Stimulated activated CD8-positive, alpha-beta memory T cell treated with anti-CD3 and anti-CD28 coated beads, Interleukin-4, amount 100 ng/mL, for 24 hours (primary cell): ENCODE data around the gene DDX51.
"Not testable (repeated sequence)": the region's sequence is repeated elsewhere in the genome, so short reads cannot be mapped to it uniquely, and the experiment has no call there.

ENCODE experiments used
- DNase-seq: peaks from one replicate; pipeline ENCODE4 v3.0.0-alpha.2; 2020; ENCODE audit warnings: low read depth

The DDX51 gene

GRCh38 chr12:132114667-132115066 lies 29.5 kb downstream of the DDX51 start:
- DNase-seq = no peak

DNA sequence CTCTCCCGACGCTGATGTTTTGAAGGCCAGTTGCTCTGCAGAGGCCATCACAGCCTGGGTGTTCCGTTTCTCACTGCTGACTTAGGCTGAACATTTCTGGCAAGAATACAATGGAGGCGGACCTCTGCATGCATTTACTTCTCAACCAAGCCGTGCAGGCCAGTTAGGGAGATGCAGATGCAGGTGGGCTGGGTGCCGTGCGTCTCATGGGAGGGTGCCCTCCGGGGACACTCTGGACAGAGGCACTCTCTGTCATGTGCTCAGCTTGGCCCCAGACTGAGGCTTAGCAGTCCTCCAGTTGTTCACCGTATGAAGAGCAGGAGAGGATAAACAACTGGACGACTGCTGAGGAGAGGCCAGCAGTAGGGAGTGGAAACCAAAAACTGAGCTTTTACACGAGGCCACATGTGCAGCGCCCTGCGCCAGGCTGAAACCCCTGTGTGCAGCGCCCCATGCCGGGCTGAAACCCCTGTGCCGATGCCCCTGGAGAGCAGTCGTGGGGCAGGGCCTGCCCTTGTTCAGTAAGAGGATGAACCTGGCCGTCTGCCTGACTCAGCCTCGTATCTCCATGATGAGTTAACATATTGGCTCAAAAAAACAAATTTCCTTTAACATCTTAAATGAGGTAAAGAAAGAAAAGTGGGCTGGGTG lies 32.3 kb downstream of the DDX51 start:
- no peak for DNase-seq

GRCh38 chr12:132110677-132111076 lies 33.4 kb downstream of the DDX51 start:
- DNase-seq = no peak

- no peak for DNase-seq
These were observed 34.4 kb downstream of the DDX51 start for GRCh38 chr12:132109741-132110140.

GRCh38 chr12:132108211-132108832 lies 35.8 kb downstream of the DDX51 start:
- DNase-seq = no peak

DNA sequence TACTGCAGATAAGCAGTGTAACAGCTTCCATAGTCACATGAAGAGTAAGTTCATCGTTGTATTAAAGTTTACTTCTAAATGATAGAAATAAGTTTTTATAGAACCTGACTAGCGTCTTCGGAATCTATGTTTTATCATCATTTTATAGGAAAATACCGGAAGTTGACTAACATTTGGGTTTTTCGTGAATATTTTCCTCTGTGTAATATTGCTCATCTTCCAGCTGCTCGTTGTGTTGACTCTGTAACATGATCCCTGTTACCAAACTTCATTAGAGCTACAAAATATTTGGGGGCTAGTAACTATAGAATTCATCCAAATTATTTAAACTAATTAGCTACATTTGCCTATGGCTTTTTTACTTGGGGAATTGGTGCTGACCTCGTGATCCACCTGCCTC lies 37.2 kb downstream of the DDX51 start:
- DNase-seq = no peak

- no peak for DNase-seq
These were observed 38.7 kb downstream of the DDX51 start for GRCh38 chr12:132105467-132105866.

- no peak for DNase-seq
These were observed 40.4 kb downstream of the DDX51 start for GRCh38 chr12:132103542-132104308.

DNA sequence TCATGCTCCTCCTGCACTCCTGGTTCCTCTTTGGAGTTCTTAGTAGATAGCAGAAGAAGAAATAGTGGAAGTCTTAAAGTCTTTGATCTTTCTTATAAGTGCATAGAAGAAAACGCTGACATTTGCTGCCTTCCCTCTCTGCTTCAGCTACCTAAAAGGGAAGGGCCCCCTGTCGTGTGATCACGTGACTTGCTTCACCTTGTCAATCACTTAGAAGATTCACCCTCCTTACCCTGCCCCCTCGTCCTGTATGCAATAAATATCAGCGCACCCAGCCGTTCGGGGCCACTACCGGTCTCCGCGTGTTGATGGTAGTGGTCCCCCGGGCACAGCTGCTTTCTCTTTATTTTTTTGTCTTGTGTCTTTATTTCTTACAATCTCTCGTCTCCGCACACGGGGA lies 41.0 kb downstream of the DDX51 start:
- DNase-seq = not testable (repeated sequence)

DNA sequence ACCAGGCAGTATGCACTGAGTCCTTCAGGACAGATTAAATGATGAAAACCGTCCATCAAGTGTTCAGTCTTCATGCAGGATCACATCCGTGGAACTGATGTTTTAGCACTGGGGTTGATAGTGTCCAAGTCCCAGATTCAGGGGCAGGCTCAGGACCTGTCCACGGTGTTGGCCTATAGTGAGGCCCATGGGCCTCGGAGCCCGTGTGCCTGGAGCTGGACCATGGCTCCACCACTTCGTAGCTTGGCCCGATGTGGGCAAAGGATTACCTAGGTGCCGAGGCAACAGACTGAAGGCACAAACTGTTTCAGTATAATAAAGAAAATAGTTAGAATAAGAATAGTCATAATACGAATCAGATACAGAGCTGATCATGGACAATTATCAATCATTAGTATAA lies 41.8 kb downstream of the DDX51 start:
- no peak for DNase-seq

DNA sequence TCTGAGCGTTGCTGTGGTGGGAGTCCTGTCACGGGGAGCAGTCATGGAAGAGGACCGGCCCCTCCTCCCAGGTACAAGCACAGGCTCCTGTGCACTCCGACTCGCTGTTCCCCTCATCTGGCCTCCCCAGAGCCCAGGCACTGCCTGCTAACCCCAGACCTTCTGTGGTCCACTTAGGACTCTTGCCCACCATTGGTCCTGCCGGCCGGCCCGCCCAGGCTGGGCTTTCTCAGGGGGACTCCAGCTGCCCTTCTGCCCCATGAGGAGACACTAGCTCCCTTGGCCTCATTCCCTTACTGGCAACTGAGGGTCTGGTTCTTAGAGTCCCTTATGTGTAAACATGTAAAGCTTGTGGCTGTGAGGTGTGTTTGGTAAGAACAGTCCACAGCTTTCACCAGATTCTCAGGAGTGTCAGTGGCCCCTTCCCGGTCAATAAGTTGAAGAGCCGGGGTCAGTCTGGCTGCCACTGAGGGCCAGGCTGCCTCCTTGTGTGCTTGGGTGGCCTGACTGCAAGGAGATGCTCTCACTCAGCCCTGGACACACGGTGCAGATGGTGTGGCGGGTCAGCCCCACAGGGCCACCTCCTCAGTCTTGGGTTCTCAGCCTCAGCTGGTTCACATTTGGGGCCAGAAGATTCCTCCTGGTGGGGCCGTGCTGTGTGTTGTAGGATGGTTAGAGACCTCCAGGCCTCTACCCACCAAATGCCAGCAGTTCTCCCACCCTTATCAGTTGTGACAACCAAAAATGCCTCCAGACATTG lies 43.6 kb downstream of the DDX51 start:
- no peak for DNase-seq

- no peak for DNase-seq
These were observed 44.4 kb downstream of the DDX51 start for GRCh38 chr12:132099739-132100138.

DNA sequence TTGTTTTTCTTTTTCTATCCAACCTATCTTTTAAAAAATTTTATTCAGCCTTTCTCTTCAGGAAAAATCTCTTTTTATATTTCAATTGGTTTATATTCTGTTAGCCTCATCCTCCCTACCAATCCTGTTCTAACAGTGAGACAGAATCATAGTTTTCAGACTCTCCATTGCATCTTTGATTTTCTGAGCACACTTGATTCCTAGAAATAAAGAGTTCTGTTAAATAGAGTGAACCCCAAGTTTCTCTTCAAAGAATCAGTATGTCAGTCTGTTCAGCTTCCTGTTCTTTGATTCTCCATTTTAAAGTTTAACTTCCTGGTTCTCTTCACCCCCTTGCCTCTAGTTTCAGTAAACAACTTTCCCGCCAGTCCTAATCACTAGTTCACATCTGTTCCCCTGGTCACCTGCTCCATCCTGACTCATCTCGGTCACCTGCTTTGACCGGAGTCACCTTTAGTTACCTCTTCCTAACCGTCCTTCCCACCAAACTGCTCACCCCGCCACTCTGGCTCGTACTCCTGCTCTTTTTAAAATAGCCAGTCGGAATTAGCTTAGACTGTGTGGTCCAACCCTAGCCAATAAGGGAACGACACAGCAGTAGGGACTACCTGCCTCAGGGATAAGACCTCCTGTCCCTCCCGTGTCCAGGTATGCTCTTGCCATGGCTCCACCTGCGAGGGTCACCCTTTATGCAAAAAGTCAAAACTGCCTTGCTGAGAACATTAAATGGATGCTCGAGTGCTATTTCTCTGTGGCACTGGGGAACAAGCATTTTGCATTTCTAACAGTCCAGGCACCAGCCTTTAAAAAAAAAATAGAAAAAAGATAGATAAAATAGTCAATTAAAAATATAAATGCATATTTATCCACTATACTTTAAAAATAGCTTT lies 48.4 kb downstream of the DDX51 start:
- DNase-seq = no peak

DNA sequence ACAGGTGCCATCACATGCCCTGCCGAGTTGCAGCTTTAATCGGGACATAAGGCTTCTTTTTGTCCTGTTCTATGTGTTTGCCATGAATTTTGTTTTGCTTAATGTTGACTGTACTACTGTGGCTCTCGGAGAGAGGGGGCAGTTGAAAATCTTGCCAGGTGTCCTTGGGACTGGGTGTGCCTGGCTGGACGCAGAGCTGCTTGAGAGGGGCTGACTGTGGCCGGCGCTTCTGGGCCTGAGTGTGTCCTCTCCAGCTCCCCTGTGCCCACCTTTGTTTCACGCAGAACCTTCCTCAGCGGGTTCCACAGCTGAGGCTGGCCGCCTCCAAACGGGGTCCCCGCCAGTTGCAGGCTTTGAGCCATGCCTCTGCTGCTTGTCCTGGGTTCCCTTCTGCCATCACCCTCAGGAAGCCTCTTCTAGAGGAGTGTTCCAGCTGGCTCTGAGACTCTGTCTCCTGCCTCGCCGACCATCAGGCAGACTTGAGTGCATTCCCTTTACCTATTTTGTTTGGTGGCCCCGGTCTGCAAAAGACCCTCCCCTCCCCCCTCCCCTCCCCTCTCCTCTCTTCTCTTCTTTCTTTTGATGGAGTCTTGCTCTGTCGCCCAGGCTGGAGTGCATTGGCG lies 49.7 kb downstream of the DDX51 start:
- DNase-seq = no peak

DNA sequence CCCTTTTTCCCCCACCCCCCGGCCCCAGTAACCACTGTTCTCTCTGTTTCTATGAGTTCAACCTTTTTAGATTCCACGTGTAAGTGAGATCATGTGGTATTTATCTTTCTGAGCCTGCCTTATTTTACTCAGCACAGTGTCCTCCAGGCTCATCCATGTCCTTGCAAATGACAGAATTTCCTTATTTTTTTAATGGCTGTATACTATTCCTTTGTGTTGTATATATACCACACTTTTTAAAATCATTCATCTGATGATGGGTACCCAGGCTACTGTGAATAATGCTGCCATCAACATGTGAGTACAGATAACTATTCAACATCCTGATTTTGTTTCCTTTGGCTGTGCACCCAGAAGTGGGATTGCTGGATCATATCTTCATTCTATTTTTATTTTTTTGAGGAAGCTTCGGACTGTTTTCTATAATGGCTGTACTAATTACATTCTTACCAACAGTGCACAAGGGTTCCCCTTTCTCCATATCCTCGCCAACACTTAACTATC lies 54.7 kb downstream of the DDX51 start:
- no peak for DNase-seq
